HG02870 (cell line): Measurements from ENCODE around the gene TAOK2.

ENCODE experiments used
- ATAC-seq: cut with Tn5 transposase; IDR thresholded peaks from one replicate; pipeline ENCODE4 v1.9.1; 2021; ENCODE audit warnings: mild to moderate bottlenecking, moderate library complexity; ENCODE audit not compliant: unreplicated experiment

The TAOK2 gene

DNA sequence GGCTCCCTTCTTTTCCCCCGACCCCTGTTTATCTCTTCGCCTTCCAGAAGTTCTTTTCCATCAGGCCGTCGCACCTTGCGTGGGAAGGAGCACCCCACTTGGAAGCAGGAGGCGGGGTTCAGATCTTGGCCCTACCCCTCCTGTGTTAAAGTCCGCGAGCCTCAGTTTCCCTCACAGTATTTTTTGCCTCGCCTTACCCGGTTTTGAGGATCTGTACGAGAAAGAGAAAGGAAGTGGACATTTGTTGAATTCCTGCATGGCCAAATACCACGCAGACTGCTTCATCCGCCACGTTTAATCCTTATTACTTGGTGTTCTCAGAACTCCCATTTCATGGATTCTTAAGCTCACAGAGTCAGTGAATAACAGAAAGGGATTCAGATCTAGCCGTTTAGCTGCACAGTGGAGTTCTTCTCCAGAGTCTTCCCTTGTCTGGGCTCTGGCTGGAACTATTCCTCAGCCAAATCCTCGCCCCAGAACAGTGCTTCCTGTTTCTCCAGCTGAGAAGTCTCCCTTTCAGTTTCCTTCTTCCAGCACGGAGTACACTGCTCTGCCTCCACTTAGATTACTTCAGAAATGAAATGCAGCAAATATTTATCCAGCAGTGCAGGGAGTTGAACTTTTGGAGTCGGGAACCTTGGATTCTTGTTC lies 11.2 kb upstream of the TAOK2 start:
- ATAC-seq = no peak

GRCh38 chr16:29963021-29963743 lies 10.5 kb upstream of the TAOK2 start:
- ATAC-seq = no peak

GRCh38 chr16:29968205-29968604 lies 5.5 kb upstream of the TAOK2 start:
- no peak for ATAC-seq

DNA sequence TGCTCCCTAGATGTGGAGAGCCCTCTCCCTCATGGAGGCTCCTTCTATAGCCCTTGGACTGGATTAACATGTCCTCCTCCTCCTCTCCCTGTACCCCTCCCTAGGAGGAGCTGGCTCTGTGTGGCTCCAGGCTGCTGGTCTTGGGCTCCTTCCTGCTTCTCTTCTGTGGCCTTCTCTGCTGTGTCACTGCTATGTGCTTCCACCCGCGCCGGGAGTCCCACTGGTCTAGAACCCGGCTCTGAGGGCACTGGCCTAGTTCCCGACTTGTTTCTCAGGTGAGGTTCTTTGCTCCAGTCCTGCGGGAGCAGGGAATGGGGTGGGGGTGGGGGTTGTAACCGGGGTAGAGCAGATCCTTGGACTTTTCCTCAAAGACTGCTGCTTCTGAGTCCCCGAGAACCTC lies 2.4 kb upstream of the TAOK2 start:
- no peak for ATAC-seq

DNA sequence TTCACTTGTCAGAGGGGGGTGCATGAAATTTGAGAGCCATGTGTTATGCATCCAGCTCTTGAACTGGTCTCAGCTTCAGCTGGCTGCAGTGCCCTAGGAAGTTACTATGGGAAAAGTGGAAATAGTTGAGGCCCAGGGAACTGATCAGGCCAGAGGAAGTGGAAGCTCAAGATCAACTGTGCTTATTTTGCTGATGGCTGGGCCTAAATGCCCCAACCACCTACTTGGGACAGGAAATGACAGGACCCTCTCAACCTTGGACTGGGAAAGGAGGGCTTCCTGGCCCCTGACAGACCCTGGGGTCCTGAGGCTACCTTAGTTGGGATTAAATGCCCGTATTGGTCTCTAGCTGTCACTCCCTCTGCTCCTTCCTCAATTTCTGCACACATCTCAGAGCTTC lies 1.2 kb upstream of the TAOK2 start:
- no peak for ATAC-seq

DNA sequence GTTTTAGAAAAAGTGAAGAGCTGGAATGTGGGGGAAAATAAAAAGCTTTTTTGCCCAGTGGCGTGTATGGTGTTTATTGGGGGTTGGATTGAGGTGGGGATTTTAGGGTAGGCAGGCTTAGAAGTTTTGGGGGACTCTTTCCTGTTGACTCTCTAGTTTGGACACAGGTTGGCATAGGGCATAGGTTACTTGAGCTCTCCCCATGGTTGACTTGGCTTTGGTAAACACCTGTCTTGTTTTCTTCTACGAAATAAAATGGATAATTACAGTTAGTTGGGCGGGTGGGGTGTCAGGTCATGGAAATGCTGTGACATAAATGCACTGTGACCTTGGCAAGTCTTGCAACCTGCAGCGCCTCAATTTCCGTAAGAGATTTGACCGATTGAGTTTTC lies 680 bp upstream of the TAOK2 start:
- ATAC-seq = no peak

GRCh38 chr16:29974291-29975133 lies 844 bp downstream of the TAOK2 start:
- no peak for ATAC-seq

GRCh38 chr16:29975134-29975538 lies 1.5 kb downstream of the TAOK2 start:
- ATAC-seq = no peak

DNA sequence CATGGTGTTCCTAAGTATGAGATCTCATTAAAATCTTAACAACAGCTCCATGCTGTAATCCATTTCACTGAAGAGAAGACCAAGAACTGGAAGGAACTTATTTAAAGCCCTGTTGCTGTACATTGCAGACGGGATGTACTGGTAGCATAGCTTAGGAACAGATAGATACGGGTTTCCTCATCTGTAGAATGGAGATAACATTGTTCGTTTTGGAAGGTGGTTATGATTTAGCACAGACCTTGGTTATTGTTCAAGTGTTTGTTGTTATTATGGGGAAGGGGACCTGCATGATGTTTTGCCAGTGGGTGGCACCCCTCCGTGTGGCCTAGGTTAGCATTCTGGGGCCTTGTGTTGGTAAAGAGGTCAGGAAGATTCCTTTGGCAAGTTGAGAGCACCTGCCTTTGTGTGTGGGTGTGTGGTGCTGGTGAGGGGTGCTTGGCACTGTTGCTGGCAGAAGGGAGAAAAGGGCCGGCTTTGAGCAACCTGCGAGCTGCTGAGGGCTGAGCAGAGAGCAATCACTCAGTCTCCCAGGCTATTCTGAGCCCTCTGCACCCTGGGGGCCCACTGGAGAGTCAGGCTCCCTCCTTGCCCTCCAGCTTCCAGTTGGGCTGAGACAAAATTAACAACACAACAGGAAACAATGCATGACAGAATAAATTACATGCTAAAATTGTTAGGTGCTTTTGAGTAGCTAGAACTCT lies 2.3 kb downstream of the TAOK2 start:
- no peak for ATAC-seq

DNA sequence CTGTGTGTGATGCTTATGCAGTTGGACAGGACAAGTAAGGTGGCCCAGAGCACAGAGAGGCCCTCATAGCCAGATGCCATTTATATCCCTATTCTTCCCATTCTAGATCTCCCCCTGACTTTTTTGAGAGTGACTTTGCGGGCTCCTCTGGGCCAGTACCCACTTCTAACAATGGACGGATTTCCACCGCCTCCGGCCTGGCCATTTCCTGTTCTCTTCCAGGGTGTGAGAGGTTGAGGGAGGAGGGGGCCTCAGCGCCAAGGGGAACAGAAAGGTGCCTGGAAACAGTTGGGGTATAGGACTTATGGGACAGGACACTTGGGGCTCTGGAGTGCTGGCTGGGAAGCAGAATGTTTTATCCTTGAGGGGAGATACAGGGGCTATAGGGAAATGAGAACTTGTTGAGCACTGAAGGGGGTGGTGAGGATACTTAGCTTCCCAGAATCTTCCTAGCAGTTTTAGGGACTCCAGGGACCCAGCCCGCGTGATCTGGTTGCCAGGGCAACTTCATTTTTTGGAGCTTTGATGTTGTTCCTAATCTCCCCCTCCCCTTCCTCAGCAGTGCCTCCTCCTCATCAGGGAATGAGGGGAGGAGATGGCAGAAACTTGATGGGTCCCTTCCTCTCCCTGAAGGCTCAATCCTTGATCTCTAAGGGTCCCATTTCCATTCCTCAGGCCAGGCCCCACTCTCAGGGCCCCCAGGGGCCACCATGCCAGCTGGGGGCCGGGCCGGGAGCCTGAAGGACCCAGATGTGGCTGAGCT lies 3.6 kb downstream of the TAOK2 start:
- ATAC-seq = no peak

- ATAC-seq = no peak
Measured at GRCh38 chr16:29978081-29978480, 4.4 kb downstream of the TAOK2 start.

DNA sequence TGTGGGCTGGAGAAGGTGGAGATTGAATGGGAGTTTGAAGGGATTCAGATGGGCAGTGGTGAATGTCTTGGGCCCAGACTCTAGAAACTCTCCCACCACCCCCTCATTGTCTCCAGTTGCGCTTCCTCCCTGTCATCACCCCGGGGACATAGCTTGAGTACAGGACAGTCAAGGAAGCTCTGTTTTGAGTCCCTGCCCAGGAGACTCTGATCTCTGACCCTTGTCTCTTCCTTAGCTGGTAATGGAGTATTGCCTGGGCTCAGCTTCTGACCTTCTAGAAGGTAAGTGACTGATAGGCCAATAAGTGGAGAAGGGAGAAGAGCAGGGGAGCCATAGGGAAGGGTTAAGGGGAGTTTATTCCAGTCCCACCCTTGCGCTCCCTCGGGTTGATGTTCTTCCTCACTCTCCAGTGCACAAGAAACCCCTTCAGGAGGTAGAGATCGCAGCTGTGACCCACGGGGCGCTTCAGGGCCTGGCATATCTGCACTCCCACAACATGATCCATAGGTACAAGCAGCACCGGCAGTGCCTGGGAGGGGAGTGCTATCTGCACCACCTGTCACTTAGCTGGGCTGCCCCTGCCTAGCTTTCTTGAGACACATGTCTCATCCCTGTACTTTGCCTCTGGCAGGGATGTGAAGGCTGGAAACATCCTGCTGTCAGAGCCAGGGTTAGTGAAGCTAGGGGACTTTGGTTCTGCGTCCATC lies 5.0 kb downstream of the TAOK2 start:
- ATAC-seq = no peak

DNA sequence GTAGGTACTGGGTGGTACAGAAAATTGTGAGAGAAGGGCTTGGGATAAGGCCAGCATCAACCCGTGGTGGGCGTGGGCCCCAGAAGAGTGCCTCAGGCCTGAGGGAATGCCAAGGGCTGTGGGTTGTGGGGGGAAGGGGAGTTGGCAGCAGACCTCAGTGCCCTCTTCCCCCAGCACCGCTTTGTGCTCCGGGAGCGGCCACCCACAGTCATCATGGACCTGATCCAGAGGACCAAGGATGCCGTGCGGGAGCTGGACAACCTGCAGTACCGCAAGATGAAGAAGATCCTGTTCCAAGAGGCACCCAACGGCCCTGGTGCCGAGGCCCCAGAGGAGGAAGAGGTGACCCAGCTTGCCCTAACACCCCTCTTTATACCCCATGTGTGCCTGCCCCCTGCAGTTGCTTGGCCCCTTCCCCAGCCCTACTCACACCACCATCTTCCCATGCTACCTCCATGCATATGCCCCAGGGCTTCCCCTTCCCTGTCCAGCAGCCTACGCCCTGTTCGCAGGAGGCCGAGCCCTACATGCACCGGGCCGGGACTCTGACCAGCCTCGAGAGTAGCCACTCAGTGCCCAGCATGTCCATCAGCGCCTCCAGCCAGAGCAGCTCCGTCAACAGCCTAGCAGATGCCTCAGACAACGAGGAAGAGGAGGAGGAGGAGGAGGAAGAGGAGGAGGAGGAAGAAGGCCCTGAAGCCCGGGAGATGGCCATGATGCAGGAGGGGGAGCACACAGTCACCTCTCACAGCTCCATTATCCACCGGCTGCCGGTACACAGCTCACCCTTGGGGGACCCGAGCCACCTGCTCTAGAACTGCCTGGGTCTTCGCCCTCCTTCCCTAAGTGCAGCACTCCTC lies 9.1 kb downstream of the TAOK2 start:
- no peak for ATAC-seq

- ATAC-seq = no peak
Measured at GRCh38 chr16:29983420-29984136, 9.9 kb downstream of the TAOK2 start.

DNA sequence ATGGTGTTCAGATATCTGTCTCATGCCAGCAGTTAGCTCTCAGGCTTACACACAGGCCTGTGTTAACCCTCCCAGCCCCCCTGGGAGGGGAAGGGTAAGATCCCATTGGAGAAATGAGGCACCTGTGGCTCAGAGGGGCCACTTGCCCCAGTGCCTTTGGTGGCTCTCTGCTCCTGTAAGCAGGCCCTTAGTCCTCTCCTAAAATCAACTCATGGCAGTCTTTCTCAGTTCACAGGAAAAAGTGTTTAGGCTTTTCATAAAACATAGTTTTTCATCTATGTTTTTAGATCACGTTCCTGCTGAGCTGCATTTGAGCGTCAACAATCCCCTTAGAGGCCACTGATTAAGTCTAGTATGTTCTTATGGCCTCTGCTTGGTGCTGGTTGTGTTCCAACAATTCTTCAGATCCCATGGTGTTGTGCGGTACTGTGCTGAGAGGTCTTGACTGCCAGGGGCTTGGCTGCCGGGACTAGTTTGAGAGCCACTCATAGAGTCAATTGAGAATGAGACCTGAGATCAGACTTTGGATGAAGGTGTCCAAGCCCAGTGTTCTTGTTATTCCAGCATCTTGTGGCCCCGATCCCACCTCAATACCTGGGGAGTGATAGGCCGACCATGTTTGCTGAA lies 10.6 kb downstream of the TAOK2 start:
- no peak for ATAC-seq

DNA sequence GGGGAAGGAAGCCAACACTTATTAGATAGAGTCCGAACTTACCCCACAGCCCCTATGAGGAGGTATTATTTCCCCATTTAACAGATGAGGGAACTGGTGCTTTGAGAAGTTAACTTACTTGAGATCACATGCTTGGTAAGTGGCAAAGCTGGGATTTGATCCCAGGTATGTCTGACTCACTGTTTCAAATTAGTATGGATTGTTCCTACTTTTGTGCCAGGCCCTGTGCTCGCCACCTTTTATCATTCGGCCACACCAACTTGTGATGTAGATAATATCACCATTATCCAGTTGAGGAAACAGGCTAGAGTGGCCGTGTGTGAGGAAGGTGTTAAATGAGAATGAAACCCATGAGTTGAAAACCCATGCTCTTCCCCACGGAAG lies 11.1 kb downstream of the TAOK2 start:
- ATAC-seq = no peak

- ATAC-seq = no peak
Measured at GRCh38 chr16:29985271-29985811, 11.7 kb downstream of the TAOK2 start.

DNA sequence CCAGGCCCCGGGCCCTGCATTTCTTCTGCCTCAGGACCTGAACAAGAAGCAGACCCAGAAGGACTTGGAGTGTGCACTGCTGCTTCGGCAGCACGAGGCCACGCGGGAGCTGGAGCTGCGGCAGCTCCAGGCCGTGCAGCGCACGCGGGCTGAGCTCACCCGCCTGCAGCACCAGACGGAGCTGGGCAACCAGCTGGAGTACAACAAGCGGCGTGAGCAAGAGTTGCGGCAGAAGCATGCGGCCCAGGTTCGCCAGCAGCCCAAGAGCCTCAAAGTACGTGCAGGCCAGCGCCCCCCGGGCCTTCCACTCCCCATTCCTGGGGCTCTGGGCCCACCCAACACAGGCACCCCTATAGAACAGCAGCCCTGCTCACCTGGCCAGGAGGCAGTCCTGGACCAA lies 12.6 kb downstream of the TAOK2 start:
- ATAC-seq = no peak
